ENCODE results near the gene SPRED1. TPM values are rescaled to one million over a fixed set of nuclear protein-coding genes. Genes with fewer than 3 reads are reported as not detected.

SPRED1 gene
- total and polyA plus RNA-seq, 2 of the 13 experiments (the other 11 are each of a cell fraction or from before 2014, with no cell fraction given), result 3.8 to 9.6 TPM

DNA sequence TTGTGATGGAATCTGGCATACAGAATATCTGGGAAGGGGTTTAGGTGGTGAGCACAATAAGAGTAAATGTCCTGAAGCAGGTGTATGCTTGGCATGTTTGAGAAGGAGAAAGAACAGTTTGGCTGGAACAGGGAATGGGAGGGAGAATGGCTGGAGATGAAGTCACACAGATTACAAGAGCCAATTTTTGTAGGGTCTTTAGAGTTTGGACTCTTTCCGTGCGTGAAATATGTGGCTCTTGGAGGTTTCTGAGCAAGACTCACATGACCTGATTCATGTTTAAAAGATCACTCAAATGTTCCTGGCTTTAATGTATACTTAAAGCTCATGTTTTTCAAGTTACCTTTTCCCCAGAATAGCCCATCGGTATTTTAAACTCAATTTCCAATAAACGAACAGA, 32.8 kb downstream of the SPRED1 start (continued):
- no peak for TF ChIP-seq ADNP (CRISPR knock-in tag; IDR thresholded peaks at IDR 0.05)

DNA sequence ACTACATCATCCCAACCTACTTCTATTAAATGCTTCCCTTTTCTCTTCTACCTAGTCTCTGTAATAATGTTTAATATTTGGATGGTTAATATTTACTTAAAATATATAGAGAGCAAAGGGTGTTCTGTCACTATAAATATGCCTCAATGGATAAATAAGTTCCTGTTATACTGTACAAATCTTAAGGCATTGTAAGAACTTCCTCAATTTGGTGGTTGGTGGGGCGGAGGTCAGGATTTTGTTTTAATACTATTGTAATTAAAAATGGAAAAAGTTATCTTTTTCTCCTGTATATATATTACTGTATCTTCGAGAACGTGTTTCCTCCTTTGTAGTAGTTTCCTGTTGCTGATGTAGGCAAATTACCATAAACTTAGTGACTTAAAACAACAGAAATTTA, 41.5 kb downstream of the SPRED1 start:
- TF ChIP-seq TBX2 (CRISPR knock-in tag; IDR thresholded peaks at IDR 0.05; ENCODE audit: borderline replicate concordance), result no peak
- TF ChIP-seq FIP1L1 (IDR thresholded peaks at IDR 0.05; ENCODE audit: borderline replicate concordance, insufficient read depth, low read depth, low read length), result no peak
- TF ChIP-seq MED8 (CRISPR knock-in tag; IDR thresholded peaks at IDR 0.05; ENCODE audit: insufficient replicate concordance), result no peak
- TF ChIP-seq ZNF276 (CRISPR knock-in tag; IDR thresholded peaks at IDR 0.05; ENCODE audit: low read depth), result no peak
- no peak for TF ChIP-seq HOXA5 (CRISPR knock-in tag; IDR thresholded peaks at IDR 0.05)
- TF ChIP-seq HNRNPK (IDR thresholded peaks at IDR 0.05; ENCODE audit: low read depth, low read length, poor library complexity, severe bottlenecking), result no peak
- TF ChIP-seq ZKSCAN5 (CRISPR knock-in tag; IDR thresholded peaks at IDR 0.05), result no peak
- no peak for TF ChIP-seq ZNF543 (CRISPR knock-in tag; IDR thresholded peaks at IDR 0.05)
- Histone ChIP-seq H2AFZ (ENCODE audit: low read length) (no peak overlapping the region), H3K27me3 (ENCODE audit: control insufficient read depth in 1 of 2, insufficient read depth in 2 of 2, low read length in 2 of 2) (no peaks in the 10 kb centered on the region), H3K9me3 (ENCODE audit: low read length) (peaks cover 6% of the 10 kb centered on the region; the same call in 1 of the 2 replicates), H3K79me2 (ENCODE audit: insufficient read depth, low read length) (peaks cover 13% of the 10 kb centered on the region), H3K36me3 (replicated peaks in 1 of 2; ENCODE audit: control insufficient read depth in 1 of 2, insufficient read depth in 2 of 2, low read length in 2 of 2) (no peaks in the 10 kb centered on the region), H3K4me1 (ENCODE audit: insufficient read depth, low read length) (no peaks in the 10 kb centered on the region), H3K4me2 (ENCODE audit: low read depth, low read length) (no peak overlapping the region), H4K20me1 (ENCODE audit: insufficient read depth, low read length) (no peaks in the 10 kb centered on the region), H3K27ac (ENCODE audit: extremely low read length, insufficient read depth, low read length) (no peak overlapping the region), H3K9ac (ENCODE audit: insufficient read depth, low read depth, low read length) (no peak overlapping the region), H3K4me3 (replicated peaks in 1 of 3; ENCODE audit: insufficient read depth in 1 of 3, low read depth in 2 of 3, low read length in 3 of 3) (no peak overlapping the region)
- DNase-seq (ENCODE audit: low spot score), result no peak
- in situ Hi-C loops (cut with HindIII; ENCODE audit: extremely low pct_ligation_motif_present, low pct_unique_long_range_greater_than_20kb), result no loop called here
- WGBS (ENCODE audit: low lambda C conversion rate), result 94% methylated on average over 3 of the region's 3 CpGs
- BruUV-seq (replicated peaks), result no TSS peak
- ChIA-PET POLR2A (no interaction called here), CTCF (ENCODE audit: low intra/inter-chr PET ratio, low total read pairs) (no interaction called here)
- no peak for FAIRE-seq
- no peak for ATAC-seq
- intact Hi-C loops (cut with micrococcal nuclease; ENCODE audit: unreplicated experiment), result no loop called here

Data from HepG2 (cell line).